Right lobe of liver (tissue), 4 donors: ENCODE data around the gene ABCA9.

Experiments used
- POLR2A ChIP-seq: fragments of 450-650 bp; IDR thresholded peaks from one replicate; pipeline ENCODE4 v1.6.1; 2017; ENCODE audit warnings: antibody characterized with exemption, mild to moderate bottlenecking
- TF ChIP-seq, protein P1 (sequence below), 4 donors: fragments of 200-600 bp in 3 of 4; fragments of 450-650 bp in 1 of 4; IDR thresholded peaks; one replicate each; pipeline versions ENCODE4 v1.5.1 to v1.8.0; 2016 to 2022; ENCODE audit warnings: antibody characterized with exemption in 4 of 4, mild to moderate bottlenecking in 2 of 4
- donor health status: DM: no; HTN: no; CAD: no.
- donor health status: DM: no; HTN: no; CAD: no.
- donor health status: DM: no; HTN: yes; CAD: no.

GRCh38 chr17:68924793-68925720 lies 135.7 kb downstream of the ABCA9 start:
- TF ChIP-seq, protein P1, sequence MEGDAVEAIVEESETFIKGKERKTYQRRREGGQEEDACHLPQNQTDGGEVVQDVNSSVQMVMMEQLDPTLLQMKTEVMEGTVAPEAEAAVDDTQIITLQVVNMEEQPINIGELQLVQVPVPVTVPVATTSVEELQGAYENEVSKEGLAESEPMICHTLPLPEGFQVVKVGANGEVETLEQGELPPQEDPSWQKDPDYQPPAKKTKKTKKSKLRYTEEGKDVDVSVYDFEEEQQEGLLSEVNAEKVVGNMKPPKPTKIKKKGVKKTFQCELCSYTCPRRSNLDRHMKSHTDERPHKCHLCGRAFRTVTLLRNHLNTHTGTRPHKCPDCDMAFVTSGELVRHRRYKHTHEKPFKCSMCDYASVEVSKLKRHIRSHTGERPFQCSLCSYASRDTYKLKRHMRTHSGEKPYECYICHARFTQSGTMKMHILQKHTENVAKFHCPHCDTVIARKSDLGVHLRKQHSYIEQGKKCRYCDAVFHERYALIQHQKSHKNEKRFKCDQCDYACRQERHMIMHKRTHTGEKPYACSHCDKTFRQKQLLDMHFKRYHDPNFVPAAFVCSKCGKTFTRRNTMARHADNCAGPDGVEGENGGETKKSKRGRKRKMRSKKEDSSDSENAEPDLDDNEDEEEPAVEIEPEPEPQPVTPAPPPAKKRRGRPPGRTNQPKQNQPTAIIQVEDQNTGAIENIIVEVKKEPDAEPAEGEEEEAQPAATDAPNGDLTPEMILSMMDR (IDR thresholded peaks at IDR 0.05): no peak
- no peak for TF ChIP-seq POLR2A
